GM18505 (cell line): ENCODE measurements around the gene C1orf141.
"Not testable (repeated sequence)": the region's sequence is repeated elsewhere in the genome, so short reads cannot be mapped to it uniquely, and the experiment has no call there.

Source experiments
- ATAC-seq: cut with Tn5 transposase; IDR thresholded peaks from one replicate; pipeline ENCODE4 v1.9.1; 2021; ENCODE audit not compliant: unreplicated experiment
- POLR2A ChIP-seq: IDR thresholded peaks from 4 replicates; pipeline ENCODE4 v1.6.1; 2011; ENCODE audit warnings: borderline replicate concordance; ENCODE audit not compliant: insufficient read depth, insufficient read length; ENCODE audit errors: extremely low read depth

C1orf141 gene

GRCh38 chr1:67149179-67149770 lies 14.5 kb upstream of the C1orf141 start:
- peak; percentile 93 for ATAC-seq
- TF ChIP-seq POLR2A, result no peak

DNA sequence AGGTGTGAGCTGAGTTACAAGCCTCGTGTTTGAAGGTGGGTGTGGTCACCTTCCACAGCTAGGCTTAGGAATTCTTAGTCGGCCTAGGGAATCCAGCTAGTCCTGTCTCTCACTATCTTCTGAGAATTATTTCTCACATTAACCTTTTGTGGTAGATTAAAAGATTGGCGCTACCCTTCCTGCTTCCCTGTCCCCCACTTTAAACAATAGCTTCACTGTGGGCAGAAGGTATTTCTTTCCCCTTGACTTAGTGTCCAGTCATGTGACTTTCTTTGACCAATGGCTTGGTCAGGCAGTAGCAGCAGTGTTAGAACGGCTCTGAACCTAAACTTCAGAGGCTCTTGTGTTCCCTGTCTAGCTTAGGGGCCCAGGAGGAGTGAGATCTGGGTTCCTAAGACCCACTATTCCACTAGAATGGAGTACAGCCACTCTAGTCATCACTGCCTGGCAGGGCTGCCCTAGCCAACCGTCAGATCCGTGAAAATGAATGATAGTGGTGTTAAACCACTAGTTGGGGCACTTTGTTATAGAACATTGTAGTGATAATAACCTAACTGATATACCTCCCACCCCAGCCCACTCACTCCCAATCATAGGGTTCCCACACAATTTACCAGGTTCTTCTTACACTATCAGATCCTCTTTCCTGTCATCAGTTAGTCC lies 13.9 kb upstream of the C1orf141 start:
- peak; percentile 25 for ATAC-seq
- no peak for TF ChIP-seq POLR2A

DNA sequence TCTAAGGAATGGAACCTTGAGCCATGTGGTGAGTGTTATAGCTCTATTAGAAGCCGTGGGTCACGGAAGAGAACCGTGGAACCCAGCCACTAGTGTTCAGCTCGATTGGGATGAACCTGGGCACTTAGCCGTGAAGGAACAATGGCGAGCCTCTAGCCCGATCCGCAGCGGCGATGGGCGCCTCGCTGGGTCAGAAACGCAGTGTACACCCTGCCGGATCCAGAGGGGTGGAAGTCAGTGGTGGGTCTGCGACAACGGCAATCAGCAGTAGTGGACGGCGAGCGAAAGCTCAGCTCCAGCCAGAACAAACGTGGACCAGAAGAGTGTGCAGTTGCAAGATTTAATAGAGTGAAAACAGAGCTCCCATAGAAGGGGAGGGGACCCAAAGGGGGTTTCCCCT lies 13.2 kb upstream of the C1orf141 start:
- not testable (repeated sequence) for ATAC-seq

DNA sequence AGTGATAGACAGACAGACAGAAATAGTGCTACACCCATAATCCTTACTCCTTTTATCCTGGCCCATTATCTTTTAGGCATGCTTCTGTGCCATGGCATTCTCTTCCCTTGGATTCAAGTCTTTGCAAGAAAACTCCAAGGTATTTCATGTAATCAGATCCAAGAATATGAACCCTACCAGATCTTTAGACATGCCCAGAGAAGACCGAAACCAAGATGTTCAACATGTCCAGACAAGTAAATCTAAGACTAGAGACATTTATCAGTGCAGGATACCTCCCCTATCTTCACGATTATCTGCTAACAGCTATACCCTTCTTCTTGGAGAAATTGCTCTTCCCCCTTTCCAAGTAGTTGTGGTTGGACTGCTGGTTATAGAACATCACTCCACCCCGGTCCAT lies 11.8 kb upstream of the C1orf141 start:
- no peak for TF ChIP-seq POLR2A
- ATAC-seq, result no peak

- no peak for TF ChIP-seq POLR2A
- no peak for ATAC-seq
These were observed 11.3 kb upstream of the C1orf141 start for GRCh38 chr1:67146101-67146500.

DNA sequence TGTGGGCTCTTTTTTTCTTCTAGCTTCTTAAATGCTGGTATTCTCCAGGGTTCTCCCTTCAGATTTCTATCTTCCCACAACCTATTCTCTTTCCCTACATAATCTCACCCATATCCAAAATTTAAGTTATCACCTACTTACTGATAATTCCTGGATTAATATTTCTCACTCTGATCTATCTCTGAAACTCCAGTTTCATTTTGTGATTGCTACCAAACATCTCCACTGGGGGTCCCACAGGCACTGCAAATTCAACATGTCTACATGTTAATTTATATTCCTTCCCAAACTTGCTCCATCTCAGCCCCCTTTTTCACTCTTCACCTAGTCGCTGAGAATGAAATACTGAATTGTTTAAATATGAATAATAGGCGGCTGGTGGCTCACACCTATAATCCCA lies 9.9 kb upstream of the C1orf141 start:
- TF ChIP-seq POLR2A, result no peak
- ATAC-seq, result no peak

DNA sequence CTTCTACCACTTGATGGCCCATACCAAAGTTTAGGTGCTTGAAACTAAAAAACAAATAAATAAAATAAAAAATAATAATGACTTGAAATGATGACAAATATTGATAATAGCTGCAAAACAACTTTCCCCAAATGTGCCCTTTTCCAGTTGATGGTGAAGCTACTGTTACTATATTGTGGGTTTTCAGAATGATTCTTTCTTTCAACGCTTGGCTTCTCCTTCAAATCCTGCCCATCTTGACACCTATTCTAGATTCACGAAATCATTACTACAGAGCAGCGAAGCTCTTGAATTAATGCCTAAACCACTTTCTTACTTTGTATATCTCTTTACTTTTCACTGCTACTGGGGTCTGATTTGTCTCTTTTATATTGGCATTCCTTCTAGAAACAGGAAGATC lies 9.2 kb upstream of the C1orf141 start:
- TF ChIP-seq POLR2A, result no peak
- ATAC-seq, result no peak

DNA sequence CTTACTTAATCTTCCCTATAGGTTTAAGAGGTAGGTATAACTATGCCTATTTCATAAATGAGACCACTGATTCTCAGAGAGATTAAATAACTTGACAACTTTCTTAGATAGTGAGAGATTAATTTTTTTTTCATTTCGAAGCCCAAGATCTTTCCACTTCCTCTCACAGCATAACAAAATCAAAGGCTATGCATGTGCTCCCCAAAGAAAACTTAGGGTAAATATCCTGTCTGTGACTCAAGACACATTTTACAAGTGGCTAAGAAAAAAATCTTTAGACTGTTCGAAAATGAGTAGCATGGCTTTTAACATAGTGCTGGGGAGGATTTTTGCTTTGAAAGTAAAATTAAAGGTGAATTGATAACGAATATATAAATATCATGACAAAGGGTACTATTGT lies 8.2 kb upstream of the C1orf141 start:
- ATAC-seq, result no peak
- no peak for TF ChIP-seq POLR2A

GRCh38 chr1:67141832-67142231 lies 7.1 kb upstream of the C1orf141 start:
- ATAC-seq, result not testable (repeated sequence)

DNA sequence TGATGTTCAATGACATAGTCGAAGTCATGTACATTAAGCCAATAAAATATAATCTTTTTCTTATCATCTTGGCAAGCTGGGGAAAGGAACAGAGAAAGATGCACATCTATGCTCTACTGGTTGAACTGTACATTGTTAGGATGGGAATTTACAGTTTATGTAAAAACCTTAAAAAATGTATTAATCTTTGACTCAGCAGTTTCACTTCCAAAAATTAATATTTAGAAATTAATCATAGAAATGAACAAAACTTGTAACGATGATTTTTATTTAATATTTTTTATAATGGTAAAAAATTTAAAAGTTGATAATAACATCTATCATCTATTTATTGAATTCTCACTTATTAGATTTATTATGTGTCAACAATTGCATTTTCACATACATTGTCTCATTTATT lies 5.7 kb upstream of the C1orf141 start:
- no peak for ATAC-seq
- no peak for TF ChIP-seq POLR2A

DNA sequence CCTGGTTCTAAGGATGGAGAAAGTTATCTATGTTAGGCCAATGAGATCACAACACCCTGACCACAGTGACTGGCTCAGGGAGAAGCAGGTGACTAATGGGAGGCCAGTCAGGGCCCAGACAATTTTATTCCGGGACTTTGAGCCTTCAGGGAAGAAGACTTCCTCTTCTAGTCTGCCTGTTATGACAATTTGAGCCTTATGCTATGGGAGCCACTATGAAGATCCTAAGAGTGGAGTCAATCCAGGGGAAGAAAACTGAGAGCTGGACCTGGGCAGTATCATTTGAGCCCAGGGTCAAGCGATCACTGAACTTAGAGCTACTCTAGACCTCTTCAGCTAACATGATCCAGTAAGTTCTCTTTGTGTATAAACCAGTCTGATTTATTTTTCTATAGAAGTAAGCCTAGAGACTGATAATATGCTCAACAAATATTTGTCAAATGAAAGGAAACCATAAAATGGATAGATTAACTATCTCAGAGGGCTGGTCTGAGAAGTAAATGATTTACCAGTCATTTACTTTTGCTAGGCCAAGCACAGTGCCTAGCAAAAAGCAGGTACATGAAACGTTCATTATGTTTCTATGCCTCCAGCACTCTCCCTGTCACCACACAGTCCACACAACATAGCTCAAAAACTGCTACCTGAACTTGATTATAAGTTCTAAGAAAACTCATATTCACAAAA lies 4.2 kb upstream of the C1orf141 start:
- no peak for TF ChIP-seq POLR2A

GRCh38 chr1:67137307-67137753 lies 2.6 kb upstream of the C1orf141 start:
- no peak for ATAC-seq
- no peak for TF ChIP-seq POLR2A

More for the DNA sequence above, 4.2 kb upstream of the C1orf141 start:
- ATAC-seq, result no peak

DNA sequence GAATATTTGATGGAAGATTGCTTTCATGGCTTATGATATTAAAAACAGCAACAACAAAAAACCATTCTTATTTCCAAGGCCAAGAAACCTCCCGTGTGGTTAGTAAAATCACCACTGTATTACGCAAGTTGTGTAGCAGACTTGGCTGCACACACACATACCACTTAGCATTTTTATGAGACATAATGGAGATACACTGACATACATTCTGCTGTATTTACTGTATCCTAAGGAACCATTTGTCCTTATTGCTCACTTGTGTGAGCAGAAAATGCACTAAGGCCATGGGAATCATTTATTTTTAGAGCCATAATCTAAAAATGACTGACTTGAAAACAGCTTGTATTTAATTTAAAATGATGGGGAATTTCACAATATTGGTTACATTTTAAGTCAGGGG lies 584 bp upstream of the C1orf141 start:
- no peak for ATAC-seq
- TF ChIP-seq POLR2A, result no peak

DNA sequence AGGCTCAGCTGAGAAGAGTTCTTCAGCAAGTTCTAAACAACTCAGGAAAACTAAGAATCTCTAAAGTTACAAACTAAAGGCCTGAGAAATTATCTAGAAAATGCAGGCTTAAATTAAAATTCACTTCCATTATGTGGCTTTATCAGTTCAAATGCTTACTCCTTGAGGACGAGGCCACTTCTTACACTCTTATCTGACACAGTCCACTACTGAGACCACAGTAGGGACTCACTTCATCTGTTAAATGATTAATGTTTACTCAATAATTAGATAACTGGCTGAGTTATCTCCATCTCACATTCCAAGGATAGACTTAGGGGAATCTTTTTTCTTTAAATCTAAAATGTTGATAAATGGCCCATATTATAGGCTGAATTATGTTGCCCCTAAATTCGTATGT lies 1.6 kb downstream of the C1orf141 start:
- ATAC-seq, result no peak
- TF ChIP-seq POLR2A, result no peak

GRCh38 chr1:67130673-67131072 lies 4.1 kb downstream of the C1orf141 start:
- no peak for ATAC-seq
- TF ChIP-seq POLR2A, result no peak

- TF ChIP-seq POLR2A, result no peak
These were observed 7.8 kb downstream of the C1orf141 start for GRCh38 chr1:67126974-67127373.

More at GRCh38 chr1:67126974-67127373, 7.8 kb downstream of the C1orf141 start:
- no peak for ATAC-seq
